ENCODE results near the gene EARS2.

GRCh38 chr16:23494188-23494587 is 63.0 kb downstream of the EARS2 start:
- no peak for TF ChIP-seq POLR2A (IDR thresholded peaks at IDR 0.05)
- no peak for TF ChIP-seq CTCF (IDR thresholded peaks at IDR 0.05)
- TF ChIP-seq POLR2AphosphoS5 (IDR thresholded peaks at IDR 0.05), result no peak
- TF ChIP-seq EP300 (IDR thresholded peaks at IDR 0.05), result no peak
